NT2/D1 (cell line): ENCODE measurements around the gene ATP5PD.

ENCODE experiments used
- SUZ12 ChIP-seq: IDR thresholded peaks from 2 replicates; pipeline ENCODE4 v1.6.1; 2011; ENCODE audit not compliant: insufficient read length, insufficient read depth; ENCODE audit errors: extremely low read depth
- ZNF274 ChIP-seq: IDR thresholded peaks from 2 replicates; pipeline ENCODE4 v1.6.1; 2011; ENCODE audit warnings: mild to moderate bottlenecking, low read depth, low read length

DNA sequence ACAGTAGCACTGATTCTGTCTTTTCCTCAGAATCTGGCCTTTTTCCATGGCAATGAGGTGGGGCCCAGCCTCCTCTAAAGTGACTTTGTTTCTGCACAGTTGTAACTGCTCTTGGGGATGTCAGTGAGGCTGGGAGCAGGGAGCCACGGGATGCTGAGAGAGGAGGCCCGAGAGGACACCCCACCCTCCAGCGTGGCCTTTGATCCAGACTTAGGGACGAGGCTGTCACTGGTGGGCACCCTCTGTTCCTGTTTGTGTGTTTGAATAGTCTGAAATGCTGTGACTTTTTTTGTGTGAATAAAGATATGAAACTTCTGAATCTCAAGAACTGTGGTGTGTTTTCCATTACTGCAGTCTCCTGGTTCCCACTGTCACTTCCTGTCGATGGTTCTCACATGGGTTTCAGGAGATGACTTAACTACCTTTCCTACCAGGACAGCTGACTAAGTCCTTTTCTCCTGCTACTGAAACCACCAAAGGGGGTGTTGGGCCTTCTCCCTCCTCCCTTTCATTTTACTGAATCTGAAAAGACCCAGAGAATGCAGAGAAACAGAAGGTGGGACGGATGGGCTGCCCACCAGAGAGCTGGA, 18.9 kb upstream of the ATP5PD start:
- TF ChIP-seq SUZ12 (no peak), ZNF274 (no peak)
